Measurements from ENCODE around the gene SHROOM3. TPM values are rescaled to one million over a fixed set of nuclear protein-coding genes. Genes with fewer than 3 reads are reported as not detected.

Gene SHROOM3
- total and polyA plus RNA-seq, 10 donors = 0.37 to 23.9 (median 8.3) TPM

GRCh38 chr4:76457885-76458284 is 22.9 kb downstream of the SHROOM3 start:
- intact Hi-C loops (cut with DNase I; ENCODE audit: low total_unique reads) = no loop called here
- 81 to 93% (median 90%) methylated on average over 7 of the region's 7 CpGs for WGBS, 5 donors
- Histone ChIP-seq H3K4me3 (no peak overlapping the region), H3K27ac (no peak overlapping the region), H3K36me3 (no peaks in the 10 kb centered on the region), H3K9me3 (peaks cover 0 to 7% (median 3%) of the 10 kb centered on the region in 8 donors), H3K4me1 (no peaks in the 10 kb centered on the region), H3K27me3 (replicated peaks in 1 of 7) (no peaks in the 10 kb centered on the region)
- no peak for TF ChIP-seq POLR2A (IDR thresholded peaks at IDR 0.05)
- no peak for TF ChIP-seq CTCF (IDR thresholded peaks at IDR 0.05 in 8 of 11, conservative IDR thresholded peaks at IDR 0.05 in 3 of 11)
- no peak for TF ChIP-seq POLR2AphosphoS5 (IDR thresholded peaks at IDR 0.05)
- DNase-seq = no peak

- TF ChIP-seq POLR2A (IDR thresholded peaks at IDR 0.05) (no peak), CTCF (IDR thresholded peaks at IDR 0.05 in 8 of 11, conservative IDR thresholded peaks at IDR 0.05 in 3 of 11) (no peak), POLR2AphosphoS5 (IDR thresholded peaks at IDR 0.05) (no peak)
- no peak overlapping the region for H3K27ac ChIP-seq
- no peaks in the 10 kb centered on the region for H3K4me1 ChIP-seq
- DNase-seq = no peak
- H3K27me3 ChIP-seq (replicated peaks in 1 of 7) = no peaks in the 10 kb centered on the region
- H3K36me3 ChIP-seq = no peaks in the 10 kb centered on the region
- no peak overlapping the region for H3K4me3 ChIP-seq
- WGBS, 5 donors = 81 to 96% (median 93%) methylated on average over 2 of the region's 2 CpGs
- intact Hi-C loops (cut with DNase I; ENCODE audit: low total_unique reads) = no loop called here
- peaks cover 0 to 11% (median 7%) of the 10 kb centered on the region in 8 donors for H3K9me3 ChIP-seq
Measured at GRCh38 chr4:76458297-76458696, 23.3 kb downstream of the SHROOM3 start.

DNA sequence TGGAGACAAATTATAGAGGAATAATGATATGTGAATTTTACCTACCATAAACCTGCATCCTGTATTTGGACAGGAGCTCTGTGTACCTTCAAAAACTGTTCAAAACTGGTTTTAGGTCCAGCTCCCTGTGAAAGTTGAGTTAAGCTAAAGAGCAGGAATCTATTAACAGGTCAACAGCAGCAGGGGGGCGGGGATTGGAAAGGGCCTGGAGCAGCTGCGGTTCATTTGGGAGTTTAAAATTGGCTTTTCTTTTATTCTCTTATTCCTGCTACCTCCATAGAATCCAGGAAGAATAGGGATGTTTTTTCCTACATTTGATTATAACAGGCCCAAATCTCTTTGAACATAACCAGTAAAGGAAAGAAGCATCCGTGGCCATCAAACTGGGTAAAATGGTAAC is 23.8 kb downstream of the SHROOM3 start:
- no peaks in the 10 kb centered on the region for H3K27me3 ChIP-seq (replicated peaks in 1 of 7)
- intact Hi-C loops (cut with DNase I; ENCODE audit: low total_unique reads) = no loop called here
- no peaks in the 10 kb centered on the region for H3K4me1 ChIP-seq
- no peak for TF ChIP-seq CTCF (IDR thresholded peaks at IDR 0.05 in 8 of 11, conservative IDR thresholded peaks at IDR 0.05 in 3 of 11)
- no peak for DNase-seq
- peaks cover 0 to 16% (median 12%) of the 10 kb centered on the region in 8 donors for H3K9me3 ChIP-seq
- 73 to 83% (median 76%) methylated on average over 3 of the region's 3 CpGs for WGBS, 5 donors
- H3K27ac ChIP-seq = no peak overlapping the region
- no peaks in the 10 kb centered on the region for H3K36me3 ChIP-seq
- no peak overlapping the region for H3K4me3 ChIP-seq

DNA sequence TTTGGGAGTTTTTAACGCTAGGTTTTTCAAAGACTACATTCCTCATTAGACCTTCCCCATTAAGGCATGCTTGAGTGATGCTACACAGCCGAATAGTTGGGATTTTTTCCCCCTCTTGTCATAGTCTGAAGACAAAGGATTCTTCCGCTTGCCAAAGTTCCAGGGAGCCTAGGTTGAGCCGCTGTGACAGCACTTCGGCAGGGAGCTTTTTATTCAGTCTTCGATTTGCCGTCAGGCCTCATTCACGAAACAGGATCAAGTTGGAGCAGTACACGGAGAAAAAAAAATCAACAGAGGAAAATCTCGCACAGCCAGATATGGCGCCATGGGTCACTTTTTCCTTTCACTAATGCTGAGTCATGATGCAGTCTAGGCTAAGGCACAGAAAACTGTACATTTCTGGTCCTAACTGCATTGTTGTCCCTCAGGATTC is 24.3 kb downstream of the SHROOM3 start:
- H3K4me1 ChIP-seq = no peaks in the 10 kb centered on the region
- DNase-seq = no peak
- no peak overlapping the region for H3K27ac ChIP-seq
- intact Hi-C loops (cut with DNase I; ENCODE audit: low total_unique reads) = no loop called here
- no peaks in the 10 kb centered on the region for H3K27me3 ChIP-seq (replicated peaks in 1 of 7)
- WGBS, 5 donors = 79 to 85% (median 79%) methylated on average over 11 of the region's 11 CpGs
- no peak overlapping the region for H3K4me3 ChIP-seq
- TF ChIP-seq POLR2A (IDR thresholded peaks at IDR 0.05) (no peak), POLR2AphosphoS5 (IDR thresholded peaks at IDR 0.05) (no peak), CTCF (IDR thresholded peaks at IDR 0.05 in 8 of 11, conservative IDR thresholded peaks at IDR 0.05 in 3 of 11) (no peak)
- H3K9me3 ChIP-seq = peaks cover 0 to 21% (median 17%) of the 10 kb centered on the region in 8 donors
- H3K36me3 ChIP-seq = no peaks in the 10 kb centered on the region
